WTC11 (cell line): Measurements from ENCODE around the gene MEIOSIN. TPM values are rescaled to one million over a fixed set of nuclear protein-coding genes. Genes with fewer than 3 reads are reported as not detected.
A peak's percentile ranks its signal among the peaks of the same experiment; 100 is the strongest.

Source experiments
- ATAC-seq: fragments of 200-7000 bp; cut with Tn5 transposase; 2 replicates; pipeline ENCODE4 v1.10.0; 2021; ENCODE audit warnings: mild to moderate bottlenecking, moderate library complexity
- CTCF ChIA-PET: fragments of 300-600 bp; sonication (Branson Sonifier 250); formaldehyde crosslinking; loops from one replicate; lab custom pipeline; 2021; ENCODE audit warnings: antibody characterized with exemption; lab: Charles Lee
- POLR2A ChIA-PET: fragments of 350-600 bp; sonication (Branson Sonifier 250); formaldehyde crosslinking; loops from one replicate; lab custom pipeline; 2021; ENCODE audit warnings: antibody characterized with exemption; lab: Charles Lee
- DNase-seq: peaks from one replicate; pipeline ENCODE4 v3.0.0; 2021; ENCODE audit warnings: low spot score
- H3K27ac Mint-ChIP-seq: 2 replicates; pipeline ENCODE4 v1.8.0; 2021; ENCODE audit warnings: mixed read lengths
- H3K27me3 Mint-ChIP-seq: 2 replicates; pipeline ENCODE4 v1.8.0; 2021; ENCODE audit warnings: low read depth, mild to moderate bottlenecking, moderate library complexity, mixed read lengths
- H3K36me3 Mint-ChIP-seq: 2 replicates; pipeline ENCODE4 v1.8.0; 2021; ENCODE audit warnings: mixed read lengths
- H3K4me1 Mint-ChIP-seq: 2 replicates; pipeline ENCODE4 v1.8.0; 2022; ENCODE audit warnings: mixed read lengths
- H3K4me3 Mint-ChIP-seq: 2 replicates; pipeline ENCODE4 v1.8.0; 2021; ENCODE audit warnings: mild to moderate bottlenecking, moderate library complexity, mixed read lengths
- H3K9me3 Mint-ChIP-seq: 2 replicates; pipeline ENCODE4 v1.8.0; 2021; ENCODE audit warnings: mixed read lengths
- AR ChIP-seq: fragments of 250-450 bp; sonication (Bioruptor Pico); IDR thresholded peaks from 2 replicates; pipeline ENCODE4 v1.9.0; 2021; ENCODE audit warnings: mild to moderate bottlenecking
- CBFB ChIP-seq: sonication (generic); formaldehyde crosslinking; IDR thresholded peaks from 2 replicates; pipeline ENCODE4 v1.8.1; 2022; ENCODE audit warnings: mild to moderate bottlenecking, low read depth, missing genetic modification reagents
- CDX4 ChIP-seq: fragments of 250-450 bp; sonication (Bioruptor Pico); IDR thresholded peaks from 2 replicates; pipeline ENCODE4 v1.9.0; 2021; ENCODE audit warnings: moderate library complexity, mild to moderate bottlenecking, inconsistent platforms, borderline replicate concordance
- CREM ChIP-seq: sonication (generic); formaldehyde crosslinking; IDR thresholded peaks from 2 replicates; pipeline ENCODE4 v1.8.1; 2022; ENCODE audit warnings: mild to moderate bottlenecking, missing genetic modification reagents, moderate library complexity
- ELF4 ChIP-seq: sonication (generic); formaldehyde crosslinking; IDR thresholded peaks from 2 replicates; pipeline ENCODE4 v1.8.1; 2022; ENCODE audit warnings: low read depth, mild to moderate bottlenecking, moderate library complexity, missing genetic modification reagents
- ESRRA ChIP-seq: sonication (generic); formaldehyde crosslinking; IDR thresholded peaks from 2 replicates; pipeline ENCODE4 v1.8.1; 2022; ENCODE audit warnings: mild to moderate bottlenecking, missing genetic modification reagents, borderline replicate concordance
- FOXK1 ChIP-seq: sonication (generic); formaldehyde crosslinking; IDR thresholded peaks from 2 replicates; pipeline ENCODE4 v1.8.0; 2022; ENCODE audit warnings: mild to moderate bottlenecking, moderate library complexity, missing genetic modification reagents
- FOXP1 ChIP-seq: sonication (generic); formaldehyde crosslinking; IDR thresholded peaks from 2 replicates; pipeline ENCODE4 v1.8.0; 2022; ENCODE audit warnings: missing genetic modification reagents, mild to moderate bottlenecking, moderate library complexity, borderline replicate concordance
- HMGXB4 ChIP-seq: sonication (generic); formaldehyde crosslinking; IDR thresholded peaks from 2 replicates; pipeline ENCODE4 v1.8.1; 2023; ENCODE audit warnings: mild to moderate bottlenecking, moderate library complexity, missing genetic modification reagents
- MXD4 ChIP-seq: fragments of 250-450 bp; sonication (Bioruptor Pico); IDR thresholded peaks from 2 replicates; pipeline ENCODE4 v1.8.0; 2021; ENCODE audit warnings: mild to moderate bottlenecking, moderate library complexity, borderline replicate concordance
- MYBL2 ChIP-seq: sonication (generic); formaldehyde crosslinking; IDR thresholded peaks from 2 replicates; pipeline ENCODE4 v1.8.1; 2023; ENCODE audit warnings: mild to moderate bottlenecking, moderate library complexity, missing genetic modification reagents
- NFE2L1 ChIP-seq: sonication (generic); formaldehyde crosslinking; IDR thresholded peaks from 2 replicates; pipeline ENCODE4 v1.8.1; 2023; ENCODE audit warnings: missing genetic modification reagents
- NR2C2 ChIP-seq: sonication (generic); formaldehyde crosslinking; IDR thresholded peaks from 2 replicates; pipeline ENCODE4 v1.8.0; 2022; ENCODE audit warnings: mild to moderate bottlenecking, missing genetic modification reagents
- NR3C1 ChIP-seq: sonication (generic); formaldehyde crosslinking; conservative IDR thresholded peaks from 2 replicates; pipeline ENCODE4 v1.8.1; 2023; ENCODE audit warnings: low read depth, mild to moderate bottlenecking, missing genetic modification reagents
- RELA ChIP-seq: sonication (generic); formaldehyde crosslinking; IDR thresholded peaks from 2 replicates; pipeline ENCODE4 v1.8.1; 2022; ENCODE audit warnings: missing genetic modification reagents, mild to moderate bottlenecking, borderline replicate concordance
- SMAD4 ChIP-seq: sonication (generic); formaldehyde crosslinking; IDR thresholded peaks from 2 replicates; pipeline ENCODE4 v1.8.0; 2022; ENCODE audit warnings: mild to moderate bottlenecking, missing genetic modification reagents
- SP1 ChIP-seq: sonication (generic); formaldehyde crosslinking; conservative IDR thresholded peaks from 2 replicates; pipeline ENCODE4 v1.8.1; 2022; ENCODE audit warnings: missing genetic modification reagents
- TEAD4 ChIP-seq: sonication (generic); formaldehyde crosslinking; IDR thresholded peaks from 2 replicates; pipeline ENCODE4 v1.8.0; 2022; ENCODE audit warnings: mild to moderate bottlenecking, missing genetic modification reagents
- ZBTB43 ChIP-seq: sonication (generic); formaldehyde crosslinking; IDR thresholded peaks from 2 replicates; pipeline ENCODE4 v1.8.1; 2023; ENCODE audit warnings: mild to moderate bottlenecking, missing genetic modification reagents
- ZNF263 ChIP-seq: sonication (generic); formaldehyde crosslinking; IDR thresholded peaks from 2 replicates; pipeline ENCODE4 v1.8.1; 2022; ENCODE audit warnings: low read depth, mild to moderate bottlenecking, moderate library complexity, missing genetic modification reagents
- ZNF317 ChIP-seq: sonication (generic); formaldehyde crosslinking; IDR thresholded peaks from 2 replicates; pipeline ENCODE4 v1.8.1; 2023; ENCODE audit warnings: low read depth, mild to moderate bottlenecking, moderate library complexity, missing genetic modification reagents, borderline replicate concordance
- total RNA-seq: library from RNA; stranded (reverse); gene quantifications from 3 replicates; pipeline ENCODE4 v1.2.3, GENCODE V29; 2021

The MEIOSIN gene
- total RNA-seq, 1 experiment from 2014 or later, result not detected

GRCh38 chr19:45764945-45765701 lies 31.9 kb downstream of the MEIOSIN start:
- no peaks in the 10 kb centered on the region for H3K36me3 Mint-ChIP-seq
- H3K4me1 Mint-ChIP-seq, result peaks cover 18% of the 10 kb centered on the region
- H3K27me3 Mint-ChIP-seq, result peaks cover 3% of the 10 kb centered on the region; the same call in 1 of the 2 replicates
- ChIA-PET POLR2A (interaction anchor here (0.8 to 1.6 kb wide), 2 partner anchors 48 to 72 kb away, joined by 3 to 8 read pairs; partner anchors contain the start of gene QPCTL), CTCF (interaction anchor here (0.6 to 1.8 kb wide), 8 partner anchors 10 to 73 kb away, joined by 3 to 8 read pairs (median 5); partner anchors contain the start of genes DMPK, FBXO46, QPCTL and SNRPD2)
- H3K9me3 Mint-ChIP-seq, result no peaks in the 10 kb centered on the region
- no peak for ATAC-seq
- no peak for TF ChIP-seq ESRRA
- TF ChIP-seq NR3C1 (CRISPR knock-in tag), result no peak
- TF ChIP-seq SP1, result no peak
- no peak for TF ChIP-seq NR2C2 (CRISPR knock-in tag)
- TF ChIP-seq CREM (CRISPR knock-in tag), result no peak
- no peak for TF ChIP-seq ZNF263 (CRISPR knock-in tag)
- TF ChIP-seq ZBTB43 (CRISPR knock-in tag), result no peak
- TF ChIP-seq HMGXB4 (CRISPR knock-in tag), result no peak
- TF ChIP-seq NFE2L1, result no peak
- TF ChIP-seq CBFB, result no peak
- no peak for TF ChIP-seq MYBL2 (CRISPR knock-in tag)
- no peak for TF ChIP-seq FOXK1 (CRISPR knock-in tag)
- no peak for TF ChIP-seq TEAD4 (CRISPR knock-in tag)
- TF ChIP-seq ELF4 (CRISPR knock-in tag), result no peak
- no peak for TF ChIP-seq CDX4
- DNase-seq, result no peak
- peak overlapping the region; percentile 48 for H3K4me3 Mint-ChIP-seq
- peak overlapping the region; percentile 49; the same call in 1 of the 2 replicates for H3K27ac Mint-ChIP-seq

- H3K27me3 Mint-ChIP-seq, result no peaks in the 10 kb centered on the region
- H3K4me1 Mint-ChIP-seq, result peaks cover 18% of the 10 kb centered on the region
- DNase-seq (no peak), ATAC-seq (no peak)
- POLR2A ChIA-PET, result interaction anchor here (1.6 kb wide), 1 partner anchor 48 kb away, joined by 8 read pairs; no protein-coding TSS in a partner anchor
- CTCF ChIA-PET, result interaction anchor here (0.6 to 2.4 kb wide), 6 partner anchors 12 to 74 kb away, joined by 3 to 7 read pairs (median 4); partner anchors contain the start of genes DMPK, QPCTL and SNRPD2
- H3K4me3 Mint-ChIP-seq, result peak overlapping the region; percentile 37; the same call in 1 of the 2 replicates
- no peaks in the 10 kb centered on the region for H3K9me3 Mint-ChIP-seq
- TF ChIP-seq RELA (CRISPR knock-in tag) (peak; percentile 40; the same call in 1 of the 2 replicates), NR3C1 (CRISPR knock-in tag) (no peak)
- no peak overlapping the region for H3K27ac Mint-ChIP-seq
- H3K36me3 Mint-ChIP-seq, result no peaks in the 10 kb centered on the region
Observed at GRCh38 chr19:45765702-45766295, 32.6 kb downstream of the MEIOSIN start.

GRCh38 chr19:45766296-45766868 lies 33.1 kb downstream of the MEIOSIN start:
- H3K4me1 Mint-ChIP-seq, result peaks cover 22% of the 10 kb centered on the region
- H3K36me3 Mint-ChIP-seq, result no peaks in the 10 kb centered on the region
- ATAC-seq (no peak), DNase-seq (no peak)
- no peak overlapping the region for H3K27ac Mint-ChIP-seq
- no peak overlapping the region for H3K4me3 Mint-ChIP-seq
- CTCF ChIA-PET, result interaction anchor here (0.6 to 5.6 kb wide), 8 partner anchors 12 to 89 kb away, joined by 3 to 175 read pairs (median 6); partner anchors contain the start of genes DMPK, QPCTL and SNRPD2
- no peaks in the 10 kb centered on the region for H3K27me3 Mint-ChIP-seq
- no peaks in the 10 kb centered on the region for H3K9me3 Mint-ChIP-seq
- POLR2A ChIA-PET, result interaction anchor here (0.7 to 4.8 kb wide), 2 partner anchors 50 to 74 kb away, joined by 3 to 115 read pairs; partner anchors contain the start of gene QPCTL
- TF ChIP-seq MXD4 (CRISPR knock-in tag) (no peak), ZNF317 (CRISPR knock-in tag) (no peak), SMAD4 (CRISPR knock-in tag) (no peak), FOXP1 (CRISPR knock-in tag) (no peak), AR (no peak)
